Posterior cingulate gyrus (tissue), 11 donors: Measurements from ENCODE around the gene BBS7.

Experiments
- DNase-seq, 10 donors: peaks; one replicate each; pipeline versions ENCODE4 v3.0.0 to v3.0.0-alpha.2; 2020 to 2021; ENCODE audit warnings: mixed read lengths in 3 of 10
- intact Hi-C: fragments of 100-400 bp; cut with DNase I; formaldehyde crosslinking; loops from one replicate; pipeline ENCODE4 v1.15.1; 2023

Gene BBS7

DNA sequence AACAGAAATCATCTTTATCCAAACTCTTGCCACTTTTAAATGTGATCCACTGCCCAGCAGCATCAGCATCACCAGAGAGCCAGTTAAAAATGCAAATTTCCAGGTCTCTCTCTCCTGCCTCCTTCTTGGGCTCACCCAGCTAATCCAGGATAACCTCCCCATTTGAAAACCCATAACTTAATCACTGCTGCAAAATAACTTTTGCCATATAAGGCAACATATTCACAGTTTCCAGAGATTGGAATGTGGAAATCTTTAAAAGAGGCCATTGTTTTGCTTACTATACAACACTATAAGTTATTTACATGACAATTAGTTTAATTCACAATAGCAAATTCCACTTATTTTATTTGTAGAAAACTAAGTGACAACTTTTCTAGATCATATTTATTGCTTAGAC is 74.0 kb downstream of the BBS7 start:
- no peak for DNase-seq
- intact Hi-C loops: no loop called here

DNA sequence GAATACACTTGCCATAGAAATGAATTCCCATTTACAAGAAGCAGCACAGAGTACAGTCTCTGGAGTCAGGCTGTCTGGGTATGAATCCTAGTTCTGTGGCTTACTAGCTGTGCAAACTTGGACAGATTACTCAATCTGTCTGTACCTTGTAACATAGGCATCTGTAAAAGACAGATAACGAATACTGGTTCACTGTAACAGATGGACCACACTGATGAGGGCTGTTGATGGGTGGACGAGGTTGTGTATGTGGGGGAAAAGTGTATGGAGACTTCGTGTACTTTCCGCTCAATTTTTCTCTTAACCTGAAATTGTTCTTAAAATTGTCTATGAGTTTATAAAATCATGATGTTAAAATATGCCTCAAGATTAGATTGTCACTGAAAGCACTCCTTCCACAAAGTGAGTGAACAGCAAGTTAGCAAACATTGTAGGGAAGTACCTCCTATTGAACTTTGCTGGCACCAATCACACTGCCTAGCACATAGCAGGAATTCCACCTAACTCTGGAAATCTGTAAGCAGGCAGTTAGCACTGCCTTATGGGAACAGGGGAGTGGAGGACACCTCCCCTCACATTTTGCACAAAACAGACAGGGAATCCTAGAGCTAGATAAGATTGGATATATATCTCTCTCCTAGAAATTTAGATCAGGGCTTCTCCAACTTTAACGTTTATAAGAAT is 75.6 kb downstream of the BBS7 start:
- DNase-seq: no peak
- intact Hi-C loops: no loop called here

DNA sequence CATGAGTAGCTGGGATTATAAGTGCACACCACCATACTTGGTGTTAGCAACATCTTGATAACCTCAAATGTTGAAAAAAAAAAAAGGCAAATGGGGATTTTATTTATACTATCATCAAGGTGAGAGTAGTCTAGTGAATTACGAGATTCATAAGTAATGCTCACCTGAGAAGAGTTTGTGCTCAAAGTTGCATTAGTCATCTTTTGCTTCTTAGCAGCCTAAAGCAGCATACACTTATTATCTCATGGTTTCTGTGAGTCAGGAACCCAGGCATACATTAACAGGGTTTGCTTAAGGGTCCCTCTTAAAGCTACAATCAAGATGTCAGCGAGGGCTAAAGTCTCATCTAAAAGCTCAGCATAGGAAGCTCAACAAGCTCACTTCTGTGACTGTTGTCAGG is 77.3 kb downstream of the BBS7 start:
- DNase-seq: no peak
- intact Hi-C loops: no loop called here

DNA sequence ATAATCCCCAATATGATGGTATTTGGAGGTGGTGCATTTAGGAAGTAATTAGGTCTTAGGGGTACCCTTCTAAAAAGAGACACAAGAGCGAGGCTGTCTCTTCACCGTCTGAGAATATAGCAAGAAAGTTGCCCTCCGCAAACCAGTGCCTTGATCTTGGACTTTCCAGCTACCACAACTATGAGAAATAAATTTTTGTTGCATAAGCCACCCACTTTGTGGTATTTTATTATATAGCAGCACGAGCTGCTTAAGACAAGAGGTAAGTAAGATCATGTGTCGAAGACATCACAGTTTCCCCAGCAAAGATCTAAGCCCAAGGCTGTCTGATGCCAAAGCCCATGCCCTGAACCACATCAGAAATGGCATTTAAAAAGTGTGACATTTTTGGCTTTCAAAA is 78.8 kb downstream of the BBS7 start:
- intact Hi-C loops: no loop called here

DNA sequence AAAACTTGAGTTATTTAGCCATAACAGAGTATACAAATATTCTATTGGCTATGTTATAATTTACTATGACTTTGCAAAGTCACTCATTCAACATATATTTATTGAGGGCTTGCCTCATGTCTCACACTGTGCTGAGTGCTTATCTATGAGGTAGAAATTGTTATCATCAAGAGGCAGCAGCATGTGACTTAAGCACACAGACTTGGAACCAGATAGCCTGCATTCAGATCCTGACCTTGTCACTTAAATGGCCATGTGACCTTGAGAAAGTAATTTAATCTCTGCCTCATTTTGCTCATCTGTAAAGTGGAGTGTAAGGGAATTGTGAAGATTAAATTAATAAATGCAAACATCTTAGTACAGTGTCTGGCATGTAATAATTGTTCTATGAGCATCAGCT is 79.3 kb downstream of the BBS7 start:
- intact Hi-C loops: no loop called here
- no peak for DNase-seq

More for the DNA sequence above, 78.8 kb downstream of the BBS7 start:
- DNase-seq: no peak

DNA sequence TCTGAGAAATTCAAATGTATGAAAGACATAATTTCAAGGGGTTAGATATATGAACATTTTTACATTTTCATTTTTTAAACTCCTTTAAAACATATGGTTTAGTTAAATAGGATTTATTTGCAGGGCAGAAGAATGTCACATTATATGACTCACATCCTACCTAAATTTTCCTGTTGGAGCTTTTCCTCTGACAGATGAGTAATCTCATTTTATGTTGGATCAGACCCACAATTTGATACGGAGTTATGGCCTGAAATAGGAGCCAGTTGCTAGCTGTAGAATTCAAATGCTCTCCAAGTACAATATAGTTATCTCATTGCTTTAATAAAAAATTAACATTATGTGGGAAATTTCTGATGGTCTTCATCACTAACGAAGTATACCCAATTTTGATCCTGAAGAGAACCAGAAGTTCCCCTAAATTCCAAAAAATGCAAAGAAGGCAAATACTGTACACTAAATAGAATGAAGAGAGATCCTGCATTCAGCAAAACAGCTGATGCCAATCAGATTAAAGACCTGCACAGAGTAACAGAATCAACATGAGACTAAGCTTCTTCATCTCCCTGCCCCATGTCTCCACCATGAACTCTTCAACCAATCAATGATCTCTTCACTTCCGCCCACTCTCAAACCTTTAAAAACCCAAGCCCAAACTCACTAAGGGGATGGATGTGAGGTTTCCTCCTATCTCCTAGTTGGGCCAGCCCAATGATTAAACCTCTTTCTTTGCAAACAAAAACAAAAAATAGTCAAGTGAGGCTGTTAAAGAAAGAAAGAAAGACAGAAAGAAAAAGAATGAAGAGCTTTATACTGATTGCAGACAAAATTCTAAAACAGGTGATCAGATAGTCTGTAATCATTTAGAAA is 80.1 kb downstream of the BBS7 start:
- intact Hi-C loops: no loop called here
- no peak for DNase-seq

DNA sequence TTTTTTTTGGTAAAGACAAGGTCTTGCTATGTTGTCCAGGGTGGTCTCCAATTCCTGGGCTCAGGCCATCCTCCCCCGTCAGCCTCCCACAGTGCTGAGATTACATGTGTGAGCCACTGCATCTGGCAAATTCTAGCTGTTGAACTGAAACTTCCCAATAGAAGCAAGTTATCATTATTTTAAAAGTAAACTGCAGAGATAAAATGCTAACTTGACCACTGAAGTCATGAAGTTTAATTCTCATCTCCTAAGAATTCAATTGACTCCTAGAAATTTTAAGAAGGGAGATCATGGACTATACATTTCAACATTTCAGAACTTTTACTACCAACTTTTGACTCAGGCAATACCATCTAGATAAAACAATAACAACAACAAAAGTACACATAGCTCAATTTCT is 80.8 kb downstream of the BBS7 start:
- no peak for DNase-seq
- intact Hi-C loops: no loop called here

DNA sequence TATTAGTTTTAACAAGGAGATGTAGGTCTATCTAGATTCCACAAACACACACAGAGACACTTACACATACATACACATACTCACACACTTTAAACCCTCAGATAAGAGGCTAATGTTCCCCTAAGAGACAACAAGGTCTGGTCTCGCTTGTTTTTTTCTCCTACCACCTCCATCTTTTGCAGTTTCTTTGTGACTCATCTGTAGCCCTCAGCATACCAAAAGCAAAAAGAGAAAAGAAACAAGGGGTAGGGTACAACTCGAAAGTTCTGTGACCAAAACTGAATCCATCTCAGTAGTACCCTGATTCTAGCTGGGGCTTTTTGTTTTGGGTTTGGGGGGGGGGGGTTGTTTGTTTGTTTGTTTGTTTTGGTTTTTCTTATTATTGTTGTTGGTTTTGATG is 81.4 kb downstream of the BBS7 start:
- intact Hi-C loops: no loop called here

DNA sequence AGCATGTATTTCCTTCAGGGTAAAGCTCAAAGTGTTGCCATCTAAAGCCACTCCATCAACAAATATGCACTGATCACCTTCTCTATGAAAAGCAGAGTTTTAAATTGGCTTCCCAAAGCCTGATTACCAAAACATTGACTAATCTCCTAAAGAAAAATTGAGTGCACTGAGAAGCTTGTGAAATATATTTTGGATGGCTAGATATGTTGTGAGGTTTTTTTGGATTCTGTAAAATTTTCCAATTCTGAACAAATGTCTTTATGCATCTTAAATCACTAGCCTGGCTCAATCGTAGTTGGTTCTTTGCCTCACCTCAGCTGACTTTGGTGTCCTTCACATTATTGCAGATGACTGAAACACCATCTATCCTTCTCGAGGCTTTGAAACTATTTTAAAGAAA is 84.1 kb downstream of the BBS7 start:
- intact Hi-C loops: no loop called here
- no peak for DNase-seq

More for the DNA sequence above, 81.4 kb downstream of the BBS7 start:
- no peak for DNase-seq

DNA sequence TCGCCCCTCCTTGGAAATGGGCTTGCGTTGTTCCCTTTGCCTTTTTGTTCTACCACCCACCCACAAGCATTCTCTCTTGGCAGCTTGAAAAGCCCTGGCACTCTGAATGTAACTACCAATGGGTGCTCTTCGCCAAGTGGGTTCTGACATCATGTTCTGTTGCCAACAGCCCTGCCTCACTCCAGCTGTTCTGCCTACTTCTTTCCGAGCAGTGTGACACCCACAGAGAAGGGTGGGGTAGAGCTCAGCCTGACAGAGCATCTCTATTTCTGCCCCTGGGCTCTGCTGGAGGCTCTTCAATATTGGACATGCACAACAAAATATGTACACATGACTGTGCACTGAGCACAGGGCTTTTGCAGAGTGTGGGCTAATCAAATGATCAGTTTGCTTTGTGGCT is 84.8 kb downstream of the BBS7 start:
- DNase-seq: peak in 9 of 10 donors; percentile 24 to 93 (median 57)
- intact Hi-C loops: no loop called here

DNA sequence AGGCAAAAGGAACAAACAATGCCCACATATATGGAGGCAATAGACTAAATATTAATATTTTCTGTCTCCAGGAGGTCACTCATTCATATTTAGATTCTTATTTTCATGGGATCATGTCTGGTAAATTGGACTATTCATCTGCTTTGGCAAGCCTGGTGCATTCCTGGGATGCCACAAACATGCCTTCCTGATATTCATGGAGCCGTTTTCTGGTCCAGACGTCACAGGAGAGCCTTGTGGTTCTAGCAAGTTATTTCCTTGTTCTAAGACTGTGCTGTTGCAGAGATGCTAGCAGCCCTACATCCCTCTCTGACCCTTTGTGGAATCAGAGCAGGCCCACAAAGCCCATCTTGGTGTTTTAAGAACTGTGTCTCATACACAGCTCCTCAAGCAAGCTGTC is 85.3 kb downstream of the BBS7 start:
- intact Hi-C loops: no loop called here
- DNase-seq: no peak

DNA sequence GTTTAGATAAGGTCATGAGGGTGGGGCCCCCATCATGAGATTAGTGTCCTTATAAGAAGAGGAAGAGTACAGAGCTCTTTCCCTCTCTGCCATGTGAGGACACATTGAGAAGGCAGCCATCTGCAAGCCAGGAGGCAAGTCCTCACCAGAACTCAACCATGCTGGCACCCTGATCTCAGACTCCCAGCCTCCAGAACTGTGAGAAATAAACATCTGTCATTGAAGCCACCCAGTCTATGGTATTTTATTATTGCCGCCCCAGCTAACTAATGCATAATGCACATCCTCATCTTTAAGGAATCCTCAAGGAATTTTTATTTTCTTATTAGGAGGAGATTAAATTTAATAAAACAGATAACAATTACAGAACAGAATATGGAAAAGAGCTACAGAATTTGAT is 85.9 kb downstream of the BBS7 start:
- intact Hi-C loops: no loop called here
- no peak for DNase-seq

DNA sequence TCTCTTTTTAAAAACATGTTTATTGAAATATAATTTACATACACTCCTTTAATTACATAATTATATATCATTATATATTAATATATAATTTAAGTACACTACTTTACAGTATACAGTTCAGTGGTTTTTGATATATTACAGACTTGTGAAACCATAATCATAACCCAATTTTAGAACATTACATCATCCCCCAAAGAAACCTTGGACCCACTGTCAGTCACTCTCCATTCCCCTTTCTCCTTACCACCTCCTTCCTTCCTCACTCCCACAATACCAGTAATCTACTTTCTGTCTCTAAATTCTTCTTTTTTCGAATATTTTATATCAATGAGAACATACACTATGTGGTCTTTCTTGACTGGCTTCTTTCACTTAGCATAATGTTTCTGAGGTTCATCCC is 87.1 kb downstream of the BBS7 start:
- no peak for DNase-seq
- intact Hi-C loops: no loop called here

DNA sequence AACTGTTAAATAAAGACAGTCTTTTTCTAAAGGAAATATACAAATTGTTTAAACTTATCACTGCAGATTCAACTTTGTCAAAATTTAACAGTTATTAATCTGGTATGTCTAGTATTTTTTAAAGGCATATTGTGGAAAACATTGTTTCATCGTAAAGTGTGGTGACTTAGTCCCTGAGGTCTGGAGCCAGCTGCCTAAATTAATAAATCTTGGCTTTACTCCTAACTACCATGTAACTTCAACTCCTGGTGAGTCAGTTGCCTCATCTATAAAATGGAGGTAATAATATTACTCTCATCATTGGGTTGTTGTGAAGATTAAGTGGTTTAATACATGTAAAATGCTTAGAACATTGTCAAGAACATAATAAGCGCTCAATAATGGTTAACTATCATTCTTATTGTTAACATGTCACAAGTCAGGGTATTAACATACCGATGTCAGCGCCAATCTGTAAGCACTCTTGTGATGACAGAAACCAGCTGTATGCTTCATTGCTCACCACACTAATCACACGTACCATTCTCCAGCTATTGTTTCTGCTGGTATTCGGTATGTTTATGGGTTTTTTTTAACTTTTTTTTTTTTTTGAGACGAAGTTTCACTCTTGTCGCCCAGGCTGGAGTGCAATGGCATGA is 91.2 kb downstream of the BBS7 start:
- no peak for DNase-seq
- intact Hi-C loops: no loop called here

DNA sequence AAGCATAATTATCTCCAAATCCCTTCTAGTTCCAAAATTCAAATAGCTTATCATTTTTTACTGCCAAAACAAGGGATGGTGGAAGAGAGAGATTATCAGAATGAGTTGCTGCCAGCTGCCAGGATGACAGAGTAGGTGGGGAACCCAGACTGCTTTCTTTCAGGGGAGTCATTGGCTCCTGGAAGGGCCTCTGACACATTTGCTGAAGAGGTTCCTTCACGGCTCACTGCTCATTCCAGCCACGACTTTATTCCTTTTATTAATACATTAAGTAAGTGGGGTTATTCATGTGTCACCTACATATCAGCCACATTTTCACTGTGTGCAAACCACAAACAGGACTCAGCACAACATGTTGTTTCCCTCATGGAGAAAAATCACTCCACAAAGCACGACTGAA is 92.6 kb downstream of the BBS7 start:
- intact Hi-C loops: no loop called here
- DNase-seq: no peak

DNA sequence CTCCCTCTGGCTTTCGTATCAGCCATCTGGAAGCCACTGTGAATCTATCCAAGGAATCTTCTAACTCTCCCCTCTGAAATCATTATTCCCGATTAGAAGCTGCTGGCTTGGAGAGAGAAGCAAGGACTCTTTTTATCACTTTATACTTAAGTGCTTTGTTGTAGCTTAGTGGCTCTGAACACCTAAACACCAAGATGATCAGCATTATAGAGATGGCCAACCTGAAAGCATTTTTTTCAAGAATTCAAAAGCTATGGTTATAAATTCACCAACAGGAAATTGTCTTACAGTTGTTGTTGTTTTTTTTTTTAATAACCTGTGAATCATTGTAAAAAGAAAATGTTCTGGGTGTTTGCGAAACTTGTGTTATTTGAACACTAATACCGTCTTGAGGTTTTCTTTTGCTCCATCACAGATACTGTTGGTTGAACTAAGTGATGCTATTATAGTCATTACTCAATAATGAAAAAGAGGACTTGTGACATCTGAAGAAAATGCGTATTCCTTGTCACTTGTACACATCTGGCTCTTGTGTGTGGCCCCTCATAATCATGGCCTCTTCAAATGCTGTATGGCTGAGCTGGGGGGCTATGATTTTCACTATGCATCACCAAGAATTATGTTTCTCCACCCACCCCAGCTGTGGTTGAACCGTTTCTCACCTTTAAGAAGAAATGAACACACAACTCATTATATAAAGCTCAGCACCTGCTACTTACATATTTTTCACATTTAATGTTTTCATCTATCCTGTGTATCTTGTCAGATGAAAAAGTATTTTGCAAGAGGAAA is 93.5 kb downstream of the BBS7 start:
- no peak for DNase-seq
- intact Hi-C loops: no loop called here
